ENCODE results near the gene ARHGEF25.

ARHGEF25 gene

GRCh38 chr12:57579677-57580465 is 31.4 kb upstream of the ARHGEF25 start:
- no peak overlapping the region for H3K18ac ChIP-seq (ENCODE audit: low read length)
- H3K36me3 ChIP-seq (ENCODE audit: control insufficient read depth in 1 of 2, insufficient read depth in 2 of 2, low read length in 2 of 2): no peaks in the 10 kb centered on the region
- no CpG with 5 or more reads among the region's 8 CpGs for WGBS (ENCODE audit: extremely low coverage, insufficient coverage, insufficient read length)
- H2AFZ ChIP-seq (ENCODE audit: insufficient read depth, low read length, poor library complexity): no peak overlapping the region
- H3K14ac ChIP-seq (ENCODE audit: low read length): no peak overlapping the region
- no peak overlapping the region for H3K9ac ChIP-seq (ENCODE audit: low read length)
- H3K4me1 ChIP-seq (ENCODE audit: control insufficient read depth in 1 of 2, insufficient read depth in 2 of 2, low read length in 2 of 2): no peaks in the 10 kb centered on the region
- H3K23ac ChIP-seq (ENCODE audit: low read length): no peak overlapping the region
- no peaks in the 10 kb centered on the region for H3K9me3 ChIP-seq (ENCODE audit: insufficient read depth, low read depth, low read length)
- H3K79me2 ChIP-seq (ENCODE audit: control insufficient read depth, insufficient read depth, low read length, poor library complexity): no peaks in the 10 kb centered on the region
- H3K4ac ChIP-seq (ENCODE audit: low read depth, low read length): no peak overlapping the region
- H3K79me1 ChIP-seq (ENCODE audit: low read length): no peaks in the 10 kb centered on the region
- no peak overlapping the region for H4K12ac ChIP-seq (ENCODE audit: low read depth, low read length)
- H4K91ac ChIP-seq (ENCODE audit: low read depth, low read length): no peak overlapping the region
- H2BK120ac ChIP-seq (ENCODE audit: insufficient read depth, low read length, poor library complexity): no peak overlapping the region
- no peak overlapping the region for H3K4me2 ChIP-seq (ENCODE audit: low read length)
- no peak overlapping the region for H2BK12ac ChIP-seq (ENCODE audit: low read length)
- no peak overlapping the region for H2AK5ac ChIP-seq (ENCODE audit: low read length)
- H2BK5ac ChIP-seq (ENCODE audit: low read depth, low read length, poor library complexity): no peak overlapping the region
- H4K8ac ChIP-seq (ENCODE audit: low read depth, low read length): no peak overlapping the region
- no peak for DNase-seq
- no peak overlapping the region for H3K4me3 ChIP-seq (ENCODE audit: low read depth, low read length)
- no peaks in the 10 kb centered on the region for H3K27me3 ChIP-seq (ENCODE audit: insufficient read depth, low read length)
- no peak overlapping the region for H3K27ac ChIP-seq (ENCODE audit: low read depth, low read length)

- WGBS (ENCODE audit: extremely low coverage, insufficient coverage, insufficient read length): no CpG with 5 or more reads among the region's 4 CpGs
- no peak overlapping the region for H2AFZ ChIP-seq (ENCODE audit: insufficient read depth, low read length, poor library complexity)
- no peak overlapping the region for H2BK12ac ChIP-seq (ENCODE audit: low read length)
- no peaks in the 10 kb centered on the region for H3K36me3 ChIP-seq (ENCODE audit: control insufficient read depth in 1 of 2, insufficient read depth in 2 of 2, low read length in 2 of 2)
- H3K79me2 ChIP-seq (ENCODE audit: control insufficient read depth, insufficient read depth, low read length, poor library complexity): no peaks in the 10 kb centered on the region
- H3K18ac ChIP-seq (ENCODE audit: low read length): no peak overlapping the region
- H3K23ac ChIP-seq (ENCODE audit: low read length): no peak overlapping the region
- no peak overlapping the region for H2BK5ac ChIP-seq (ENCODE audit: low read depth, low read length, poor library complexity)
- no peak for DNase-seq
- H3K4me1 ChIP-seq (ENCODE audit: control insufficient read depth in 1 of 2, insufficient read depth in 2 of 2, low read length in 2 of 2): no peaks in the 10 kb centered on the region
- no peak overlapping the region for H4K8ac ChIP-seq (ENCODE audit: low read depth, low read length)
- H2AK5ac ChIP-seq (ENCODE audit: low read length): no peak overlapping the region
- no peak overlapping the region for H3K27ac ChIP-seq (ENCODE audit: low read depth, low read length)
- no peak overlapping the region for H3K14ac ChIP-seq (ENCODE audit: low read length)
- no peak overlapping the region for H3K4me3 ChIP-seq (ENCODE audit: low read depth, low read length)
- H4K12ac ChIP-seq (ENCODE audit: low read depth, low read length): no peak overlapping the region
- H3K4me2 ChIP-seq (ENCODE audit: low read length): no peak overlapping the region
- H4K91ac ChIP-seq (ENCODE audit: low read depth, low read length): no peak overlapping the region
- no peaks in the 10 kb centered on the region for H3K27me3 ChIP-seq (ENCODE audit: insufficient read depth, low read length)
- H3K9me3 ChIP-seq (ENCODE audit: insufficient read depth, low read depth, low read length): no peaks in the 10 kb centered on the region
- H3K9ac ChIP-seq (ENCODE audit: low read length): no peak overlapping the region
- no peak overlapping the region for H2BK120ac ChIP-seq (ENCODE audit: insufficient read depth, low read length, poor library complexity)
- no peaks in the 10 kb centered on the region for H3K79me1 ChIP-seq (ENCODE audit: low read length)
- H3K4ac ChIP-seq (ENCODE audit: low read depth, low read length): no peak overlapping the region
Measured at GRCh38 chr12:57580466-57580795, 30.8 kb upstream of the ARHGEF25 start.

- no peak overlapping the region for H3K4me2 ChIP-seq (ENCODE audit: low read length)
- WGBS (ENCODE audit: extremely low coverage, insufficient coverage, insufficient read length): no CpG with 5 or more reads among the region's 1 CpG
- H4K8ac ChIP-seq (ENCODE audit: low read depth, low read length): no peak overlapping the region
- no peak overlapping the region for H2BK5ac ChIP-seq (ENCODE audit: low read depth, low read length, poor library complexity)
- H3K23ac ChIP-seq (ENCODE audit: low read length): no peak overlapping the region
- H3K18ac ChIP-seq (ENCODE audit: low read length): no peak overlapping the region
- no peaks in the 10 kb centered on the region for H3K9me3 ChIP-seq (ENCODE audit: insufficient read depth, low read depth, low read length)
- no peaks in the 10 kb centered on the region for H3K27me3 ChIP-seq (ENCODE audit: insufficient read depth, low read length)
- no peak overlapping the region for H3K14ac ChIP-seq (ENCODE audit: low read length)
- H3K79me1 ChIP-seq (ENCODE audit: low read length): no peaks in the 10 kb centered on the region
- no peak overlapping the region for H3K4me3 ChIP-seq (ENCODE audit: low read depth, low read length)
- no peak overlapping the region for H3K27ac ChIP-seq (ENCODE audit: low read depth, low read length)
- no peak overlapping the region for H4K12ac ChIP-seq (ENCODE audit: low read depth, low read length)
- H3K9ac ChIP-seq (ENCODE audit: low read length): no peak overlapping the region
- H3K79me2 ChIP-seq (ENCODE audit: control insufficient read depth, insufficient read depth, low read length, poor library complexity): no peaks in the 10 kb centered on the region
- no peak overlapping the region for H2BK12ac ChIP-seq (ENCODE audit: low read length)
- H3K36me3 ChIP-seq (ENCODE audit: control insufficient read depth in 1 of 2, insufficient read depth in 2 of 2, low read length in 2 of 2): no peaks in the 10 kb centered on the region
- no peaks in the 10 kb centered on the region for H3K4me1 ChIP-seq (ENCODE audit: control insufficient read depth in 1 of 2, insufficient read depth in 2 of 2, low read length in 2 of 2)
- no peak overlapping the region for H2AFZ ChIP-seq (ENCODE audit: insufficient read depth, low read length, poor library complexity)
- H2BK120ac ChIP-seq (ENCODE audit: insufficient read depth, low read length, poor library complexity): no peak overlapping the region
- no peak overlapping the region for H3K4ac ChIP-seq (ENCODE audit: low read depth, low read length)
- no peak for DNase-seq
- no peak overlapping the region for H4K91ac ChIP-seq (ENCODE audit: low read depth, low read length)
- no peak overlapping the region for H2AK5ac ChIP-seq (ENCODE audit: low read length)
Measured at GRCh38 chr12:57581802-57582201, 29.4 kb upstream of the ARHGEF25 start.

GRCh38 chr12:57582440-57582839 is 28.8 kb upstream of the ARHGEF25 start:
- H3K18ac ChIP-seq (ENCODE audit: low read length): no peak overlapping the region
- no peak overlapping the region for H3K4me3 ChIP-seq (ENCODE audit: low read depth, low read length)
- H3K4ac ChIP-seq (ENCODE audit: low read depth, low read length): no peak overlapping the region
- no peak overlapping the region for H2AK5ac ChIP-seq (ENCODE audit: low read length)
- H3K27me3 ChIP-seq (ENCODE audit: insufficient read depth, low read length): no peaks in the 10 kb centered on the region
- H2AFZ ChIP-seq (ENCODE audit: insufficient read depth, low read length, poor library complexity): no peak overlapping the region
- H2BK120ac ChIP-seq (ENCODE audit: insufficient read depth, low read length, poor library complexity): no peak overlapping the region
- no peak overlapping the region for H3K9ac ChIP-seq (ENCODE audit: low read length)
- no peaks in the 10 kb centered on the region for H3K4me1 ChIP-seq (ENCODE audit: control insufficient read depth in 1 of 2, insufficient read depth in 2 of 2, low read length in 2 of 2)
- no peaks in the 10 kb centered on the region for H3K36me3 ChIP-seq (ENCODE audit: control insufficient read depth in 1 of 2, insufficient read depth in 2 of 2, low read length in 2 of 2)
- no peak overlapping the region for H2BK5ac ChIP-seq (ENCODE audit: low read depth, low read length, poor library complexity)
- no peak overlapping the region for H3K23ac ChIP-seq (ENCODE audit: low read length)
- no peak overlapping the region for H3K4me2 ChIP-seq (ENCODE audit: low read length)
- H3K27ac ChIP-seq (ENCODE audit: low read depth, low read length): no peak overlapping the region
- no peak overlapping the region for H2BK12ac ChIP-seq (ENCODE audit: low read length)
- H3K9me3 ChIP-seq (ENCODE audit: insufficient read depth, low read depth, low read length): no peaks in the 10 kb centered on the region
- H4K91ac ChIP-seq (ENCODE audit: low read depth, low read length): no peak overlapping the region
- no peak overlapping the region for H3K14ac ChIP-seq (ENCODE audit: low read length)
- WGBS (ENCODE audit: extremely low coverage, insufficient coverage, insufficient read length): no CpG with 5 or more reads among the region's 1 CpG
- no peaks in the 10 kb centered on the region for H3K79me2 ChIP-seq (ENCODE audit: control insufficient read depth, insufficient read depth, low read length, poor library complexity)
- DNase-seq: no peak
- no peak overlapping the region for H4K12ac ChIP-seq (ENCODE audit: low read depth, low read length)
- H3K79me1 ChIP-seq (ENCODE audit: low read length): no peaks in the 10 kb centered on the region
- H4K8ac ChIP-seq (ENCODE audit: low read depth, low read length): no peak overlapping the region
